Measurements from ENCODE around the gene RPS19BP1.

Gene RPS19BP1

GRCh38 chr22:39543095-39543494 is 10.5 kb upstream of the RPS19BP1 start:
- Histone ChIP-seq H3K4me3 (ENCODE audit: low read length) (no peak overlapping the region), H3K4me2 (ENCODE audit: low read length) (no peak overlapping the region), H3K9me3 (ENCODE audit: control insufficient read depth, insufficient read depth, low read length) (no peaks in the 10 kb centered on the region), H3K4me1 (ENCODE audit: control insufficient read depth, low read length) (peaks cover 4% of the 10 kb centered on the region; the same call in 1 of the 2 replicates), H4K20me1 (ENCODE audit: control insufficient read depth, insufficient read depth, low read depth, low read length) (no peaks in the 10 kb centered on the region), H3K36me3 (ENCODE audit: control insufficient read depth, low read length) (no peaks in the 10 kb centered on the region), H3K27ac (ENCODE audit: low read depth, low read length) (no peak overlapping the region), H3K79me2 (ENCODE audit: control insufficient read depth, low read length) (no peaks in the 10 kb centered on the region), H3K9me2 (replicated peaks; ENCODE audit: control insufficient read depth, low read length) (no peaks in the 10 kb centered on the region), H3F3A (ENCODE audit: control insufficient read depth, insufficient read depth) (no peaks in the 10 kb centered on the region), H3K27me3 (ENCODE audit: control insufficient read depth, low read length) (peaks cover 5% of the 10 kb centered on the region; the same call in 1 of the 2 replicates)
- TF ChIP-seq EZH2phosphoT487 (IDR thresholded peaks at IDR 0.05; ENCODE audit: borderline replicate concordance, low read length) = no peak
- TF ChIP-seq, protein P1, sequence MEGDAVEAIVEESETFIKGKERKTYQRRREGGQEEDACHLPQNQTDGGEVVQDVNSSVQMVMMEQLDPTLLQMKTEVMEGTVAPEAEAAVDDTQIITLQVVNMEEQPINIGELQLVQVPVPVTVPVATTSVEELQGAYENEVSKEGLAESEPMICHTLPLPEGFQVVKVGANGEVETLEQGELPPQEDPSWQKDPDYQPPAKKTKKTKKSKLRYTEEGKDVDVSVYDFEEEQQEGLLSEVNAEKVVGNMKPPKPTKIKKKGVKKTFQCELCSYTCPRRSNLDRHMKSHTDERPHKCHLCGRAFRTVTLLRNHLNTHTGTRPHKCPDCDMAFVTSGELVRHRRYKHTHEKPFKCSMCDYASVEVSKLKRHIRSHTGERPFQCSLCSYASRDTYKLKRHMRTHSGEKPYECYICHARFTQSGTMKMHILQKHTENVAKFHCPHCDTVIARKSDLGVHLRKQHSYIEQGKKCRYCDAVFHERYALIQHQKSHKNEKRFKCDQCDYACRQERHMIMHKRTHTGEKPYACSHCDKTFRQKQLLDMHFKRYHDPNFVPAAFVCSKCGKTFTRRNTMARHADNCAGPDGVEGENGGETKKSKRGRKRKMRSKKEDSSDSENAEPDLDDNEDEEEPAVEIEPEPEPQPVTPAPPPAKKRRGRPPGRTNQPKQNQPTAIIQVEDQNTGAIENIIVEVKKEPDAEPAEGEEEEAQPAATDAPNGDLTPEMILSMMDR (IDR thresholded peaks at IDR 0.05; ENCODE audit: low read depth, low read length, poor library complexity, severe bottlenecking) = peak; percentile 72

GRCh38 chr22:39537975-39538374 is 5.4 kb upstream of the RPS19BP1 start:
- Histone ChIP-seq H3K4me2 (ENCODE audit: low read length) (no peak overlapping the region), H3K79me2 (ENCODE audit: control insufficient read depth, low read length) (no peaks in the 10 kb centered on the region), H3K4me3 (ENCODE audit: low read length) (no peak overlapping the region), H3K9me3 (ENCODE audit: control insufficient read depth, insufficient read depth, low read length) (no peaks in the 10 kb centered on the region), H3K9me2 (replicated peaks; ENCODE audit: control insufficient read depth, low read length) (no peaks in the 10 kb centered on the region), H3K27ac (ENCODE audit: low read depth, low read length) (no peak overlapping the region), H3F3A (ENCODE audit: control insufficient read depth, insufficient read depth) (no peaks in the 10 kb centered on the region), H3K36me3 (ENCODE audit: control insufficient read depth, low read length) (no peaks in the 10 kb centered on the region), H4K20me1 (ENCODE audit: control insufficient read depth, insufficient read depth, low read depth, low read length) (no peaks in the 10 kb centered on the region), H3K4me1 (ENCODE audit: control insufficient read depth, low read length) (peaks cover 17% of the 10 kb centered on the region), H3K27me3 (ENCODE audit: control insufficient read depth, low read length) (no peaks in the 10 kb centered on the region)
- no peak for TF ChIP-seq EZH2phosphoT487 (IDR thresholded peaks at IDR 0.05; ENCODE audit: borderline replicate concordance, low read length)
- TF ChIP-seq, protein P1 (IDR thresholded peaks at IDR 0.05; ENCODE audit: low read depth, low read length, poor library complexity, severe bottlenecking) = no peak

DNA sequence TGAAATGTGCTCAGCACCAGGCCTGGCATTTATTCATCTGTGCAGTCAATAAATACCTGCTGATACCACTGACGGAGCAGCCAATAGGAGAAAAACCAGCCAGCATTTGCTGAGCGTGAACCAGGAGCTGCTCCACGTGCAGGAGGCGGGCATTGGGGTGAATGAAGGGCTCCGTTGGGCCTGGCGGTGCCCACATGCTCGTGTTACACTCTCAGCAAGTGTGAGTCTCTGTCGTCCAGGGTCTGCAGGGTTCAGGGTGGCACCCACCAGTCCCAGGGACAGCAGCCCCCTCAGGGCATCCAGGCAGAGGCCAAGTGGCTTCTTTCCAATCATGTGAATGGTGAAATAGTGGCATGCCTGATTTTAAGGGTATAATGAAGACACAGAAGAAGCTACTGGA is 4.2 kb upstream of the RPS19BP1 start:
- Histone ChIP-seq H3K9me3 (ENCODE audit: control insufficient read depth, insufficient read depth, low read length) (no peaks in the 10 kb centered on the region), H3K4me1 (ENCODE audit: control insufficient read depth, low read length) (peaks cover 19% of the 10 kb centered on the region), H3K9me2 (replicated peaks; ENCODE audit: control insufficient read depth, low read length) (no peaks in the 10 kb centered on the region), H3K27me3 (ENCODE audit: control insufficient read depth, low read length) (no peaks in the 10 kb centered on the region), H3K36me3 (ENCODE audit: control insufficient read depth, low read length) (peaks cover 7% of the 10 kb centered on the region), H3F3A (ENCODE audit: control insufficient read depth, insufficient read depth) (no peaks in the 10 kb centered on the region), H3K79me2 (ENCODE audit: control insufficient read depth, low read length) (peaks cover 8% of the 10 kb centered on the region), H3K27ac (ENCODE audit: low read depth, low read length) (no peak overlapping the region), H4K20me1 (ENCODE audit: control insufficient read depth, insufficient read depth, low read depth, low read length) (no peaks in the 10 kb centered on the region), H3K4me2 (ENCODE audit: low read length) (no peak overlapping the region), H3K4me3 (ENCODE audit: low read length) (no peak overlapping the region)
- TF ChIP-seq EZH2phosphoT487 (IDR thresholded peaks at IDR 0.05; ENCODE audit: borderline replicate concordance, low read length) = no peak
- TF ChIP-seq, protein P1 (IDR thresholded peaks at IDR 0.05; ENCODE audit: low read depth, low read length, poor library complexity, severe bottlenecking) = no peak

All from DOHH2 (cell line).